H1 (cell line): ENCODE measurements around the gene RAD51B. TPM values are rescaled to one million over a fixed set of nuclear protein-coding genes. Genes with fewer than 3 reads are reported as not detected.

Experiments
- MAFK ChIP-seq: IDR thresholded peaks from 2 replicates; pipeline ENCODE4 v1.6.1; 2012; ENCODE audit warnings: low read depth, mild to moderate bottlenecking, improper control_type of control experiment, low read length
- NANOG ChIP-seq: IDR thresholded peaks from 2 replicates; pipeline ENCODE4 v1.6.1; 2011; ENCODE audit warnings: low read length, low read depth, mild to moderate bottlenecking, inconsistent platforms; ENCODE audit not compliant: insufficient read depth, poor library complexity, severe bottlenecking
- RNF2 ChIP-seq: fragments of 200-900, 300-1000 bp; sonication (generic); IDR thresholded peaks from 2 replicates; pipeline ENCODE4 v1.7.1; 2016; ENCODE audit warnings: borderline replicate concordance, low read depth, mild to moderate bottlenecking, antibody characterized with exemption, low read length; ENCODE audit not compliant: poor library complexity, severe bottlenecking; ENCODE audit errors: missing control alignments
- SP1 ChIP-seq: IDR thresholded peaks from 2 replicates; pipeline ENCODE4 v1.6.1; 2011; ENCODE audit warnings: low read depth, low read length
- SRF ChIP-seq: IDR thresholded peaks from 2 replicates; pipeline ENCODE4 v1.6.1; 2011; ENCODE audit warnings: mild to moderate bottlenecking, low read depth, low read length, moderate library complexity
- TCF12 ChIP-seq: IDR thresholded peaks from 2 replicates; pipeline ENCODE4 v1.6.1; 2011; ENCODE audit warnings: low read depth, mild to moderate bottlenecking, low read length
- polyA plus RNA-seq, 7 experiments: library from polyadenylated mRNA; depleted of rRNA in 3 of 7; stranded (reverse) in 5 of 7; unstranded in 2 of 7; fragments of >200 nt in 5 of 7; fragments of 200-250 nt in 2 of 7; gene quantifications; 1 replicate in 5 of 7; 2 replicates in 1 of 7; 4 replicates in 1 of 7; pipeline versions ENCODE4 v1.2.1 to v1.2.3, GENCODE V29; 2011 to 2013; ENCODE audit warnings: missing spikeins in 2 of 7, mixed read lengths in 2 of 7
- total RNA-seq: library from RNA; stranded (reverse); fragmentation: NEBNext Ultra II Directional; extraction: Animal tissue kit (Norgen Biotek cat#: 25700); gene quantifications from 2 replicates; pipeline ENCODE4 v1.2.1, GENCODE V29; 2021

Gene RAD51B
- total and polyA plus RNA-seq, 2 of the 8 experiments (the other 6 are each of a cell fraction or from before 2014, with no cell fraction given), result 3.9 to 14.9 TPM

DNA sequence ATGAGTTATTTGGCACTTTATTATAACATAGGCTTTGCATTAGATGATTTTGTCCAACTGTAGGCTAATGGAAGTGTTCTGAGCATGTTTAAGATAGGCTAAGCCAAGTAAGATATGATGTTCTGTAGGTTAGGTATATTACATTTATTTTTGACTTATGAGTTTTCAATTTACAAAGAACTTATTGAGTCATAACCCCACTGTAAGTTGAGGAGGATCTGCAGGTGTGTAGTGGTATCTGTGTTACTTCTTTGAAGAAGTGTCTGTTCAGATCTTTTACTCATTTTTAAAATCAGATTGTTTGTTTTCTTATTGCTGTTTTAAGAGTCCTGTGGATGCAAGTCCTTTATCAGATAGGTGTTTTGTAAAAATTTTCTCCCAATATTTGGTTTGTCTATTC is 329.2 kb downstream of the RAD51B start (continued):
- TF ChIP-seq SRF (no peak), MAFK (no peak), NANOG (no peak), SP1 (no peak), RNF2 (no peak), TCF12 (no peak)
